ENCODE measurements around the gene LRMDA.

The LRMDA gene

GRCh38 chr10:76336213-76336963, 905.0 kb downstream of the LRMDA start:
- TF ChIP-seq EGR1 (IDR thresholded peaks at IDR 0.05) (no peak), CREB1 (IDR thresholded peaks at IDR 0.05; ENCODE audit: low read depth) (no peak), TCF12 (IDR thresholded peaks at IDR 0.05; ENCODE audit: low read depth) (no peak), RAD21 (IDR thresholded peaks at IDR 0.05; ENCODE audit: low read depth) (no peak), EP300 (IDR thresholded peaks at IDR 0.05; ENCODE audit: borderline replicate concordance) (no peak)

DNA sequence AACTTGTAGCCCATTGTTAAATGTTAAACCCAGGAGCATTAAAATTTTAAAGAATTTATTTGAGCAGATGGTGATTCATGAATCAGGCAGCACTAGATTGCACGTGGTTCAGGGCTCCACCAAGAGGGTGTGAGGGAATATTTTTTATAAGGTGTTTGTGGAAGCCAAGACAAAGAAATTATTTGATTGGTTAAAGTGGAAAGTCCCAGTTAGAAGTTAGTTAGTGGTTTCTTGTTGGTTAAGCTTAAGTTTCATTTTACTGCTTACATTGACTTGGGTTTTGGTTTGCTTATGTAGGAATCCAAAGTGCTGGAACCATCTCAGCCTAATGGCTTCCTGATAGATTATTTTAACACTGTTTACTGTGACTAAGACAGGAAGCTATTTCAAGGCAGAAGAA, 906.2 kb downstream of the LRMDA start:
- TF ChIP-seq TAF1 (IDR thresholded peaks at IDR 0.05; ENCODE audit: low read depth) (no peak), NFIC (IDR thresholded peaks at IDR 0.05) (no peak), FOXM1 (IDR thresholded peaks at IDR 0.05; ENCODE audit: borderline replicate concordance, low read depth) (no peak), MAX (IDR thresholded peaks at IDR 0.05) (no peak), TEAD4 (IDR thresholded peaks at IDR 0.05) (no peak)

DNA sequence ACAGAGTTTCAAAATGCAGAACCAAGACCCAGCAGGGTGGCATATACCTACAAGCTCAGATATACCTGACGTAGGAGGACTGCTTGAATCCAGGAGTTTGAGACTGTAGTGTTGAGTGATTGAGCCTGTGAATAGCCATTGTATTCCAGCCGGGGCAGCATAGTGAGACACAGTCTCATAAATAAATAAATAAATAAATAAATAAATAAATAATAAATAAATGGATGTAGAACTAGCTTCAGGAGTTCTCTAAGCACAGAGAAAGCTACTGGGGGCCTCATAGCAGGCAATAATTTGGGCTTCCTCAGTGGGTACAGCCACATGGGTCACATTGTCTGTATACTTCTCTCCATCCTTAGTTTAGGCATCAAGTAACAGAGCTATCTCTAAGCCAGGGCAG, 906.8 kb downstream of the LRMDA start:
- TF ChIP-seq, protein P1, sequence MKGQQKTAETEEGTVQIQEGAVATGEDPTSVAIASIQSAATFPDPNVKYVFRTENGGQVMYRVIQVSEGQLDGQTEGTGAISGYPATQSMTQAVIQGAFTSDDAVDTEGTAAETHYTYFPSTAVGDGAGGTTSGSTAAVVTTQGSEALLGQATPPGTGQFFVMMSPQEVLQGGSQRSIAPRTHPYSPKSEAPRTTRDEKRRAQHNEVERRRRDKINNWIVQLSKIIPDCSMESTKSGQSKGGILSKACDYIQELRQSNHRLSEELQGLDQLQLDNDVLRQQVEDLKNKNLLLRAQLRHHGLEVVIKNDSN (IDR thresholded peaks at IDR 0.05): no peak
- no peak for TF ChIP-seq NFIC (IDR thresholded peaks at IDR 0.05)
- no peak for TF ChIP-seq EP300 (IDR thresholded peaks at IDR 0.05; ENCODE audit: borderline replicate concordance)
- no peak for TF ChIP-seq CREB1 (IDR thresholded peaks at IDR 0.05; ENCODE audit: low read depth)
- TF ChIP-seq FOXM1 (IDR thresholded peaks at IDR 0.05; ENCODE audit: borderline replicate concordance, low read depth): no peak
- no peak for TF ChIP-seq MAX (IDR thresholded peaks at IDR 0.05)
- TF ChIP-seq YY1 (IDR thresholded peaks at IDR 0.05; ENCODE audit: low read depth): no peak
- TF ChIP-seq EGR1 (IDR thresholded peaks at IDR 0.05): no peak
- TF ChIP-seq REST (IDR thresholded peaks at IDR 0.05; ENCODE audit: low read depth): no peak
- TF ChIP-seq ZBTB7A (IDR thresholded peaks at IDR 0.05; ENCODE audit: low read depth): no peak
- no peak for TF ChIP-seq TEAD4 (IDR thresholded peaks at IDR 0.05)
- no peak for TF ChIP-seq RAD21 (IDR thresholded peaks at IDR 0.05; ENCODE audit: low read depth)
- no peak for TF ChIP-seq TCF12 (IDR thresholded peaks at IDR 0.05; ENCODE audit: low read depth)

DNA sequence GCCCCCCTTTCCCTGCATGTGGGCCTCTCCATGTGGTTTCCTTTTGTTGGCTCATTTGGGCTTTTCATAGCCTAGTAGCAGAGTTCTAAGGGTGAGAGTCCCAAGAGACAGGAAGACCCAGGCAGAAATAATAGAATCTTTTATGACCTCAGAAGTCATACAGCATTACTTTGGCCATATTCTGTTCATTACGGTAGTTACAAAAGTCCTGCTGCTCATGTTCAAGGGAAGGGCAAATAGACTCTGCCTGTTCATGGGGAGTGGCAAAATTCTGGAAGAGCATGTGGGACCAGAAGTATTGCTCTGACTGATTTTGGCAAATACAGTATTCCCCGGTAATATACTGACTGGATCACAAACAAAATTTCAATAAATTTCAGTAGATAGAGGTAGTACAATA, 910.3 kb downstream of the LRMDA start:
- no peak for TF ChIP-seq TCF12 (IDR thresholded peaks at IDR 0.05; ENCODE audit: low read depth)
- no peak for TF ChIP-seq EP300 (IDR thresholded peaks at IDR 0.05; ENCODE audit: borderline replicate concordance)
- TF ChIP-seq, protein P1 (IDR thresholded peaks at IDR 0.05): no peak
- no peak for TF ChIP-seq ZBTB7A (IDR thresholded peaks at IDR 0.05; ENCODE audit: low read depth)
- TF ChIP-seq TEAD4 (IDR thresholded peaks at IDR 0.05): no peak
- no peak for TF ChIP-seq MAX (IDR thresholded peaks at IDR 0.05)
- TF ChIP-seq NFIC (IDR thresholded peaks at IDR 0.05): no peak
- no peak for TF ChIP-seq YY1 (IDR thresholded peaks at IDR 0.05; ENCODE audit: low read depth)
- no peak for TF ChIP-seq RAD21 (IDR thresholded peaks at IDR 0.05; ENCODE audit: low read depth)
- TF ChIP-seq CEBPB (IDR thresholded peaks at IDR 0.05): no peak
- no peak for TF ChIP-seq REST (IDR thresholded peaks at IDR 0.05; ENCODE audit: low read depth)
- TF ChIP-seq FOXM1 (IDR thresholded peaks at IDR 0.05; ENCODE audit: borderline replicate concordance, low read depth): no peak
- TF ChIP-seq TAF1 (IDR thresholded peaks at IDR 0.05; ENCODE audit: low read depth): no peak
- TF ChIP-seq EGR1 (IDR thresholded peaks at IDR 0.05): no peak
- TF ChIP-seq CREB1 (IDR thresholded peaks at IDR 0.05; ENCODE audit: low read depth): no peak

- TF ChIP-seq NFIC (IDR thresholded peaks at IDR 0.05) (no peak), MAX (IDR thresholded peaks at IDR 0.05) (no peak), REST (IDR thresholded peaks at IDR 0.05; ENCODE audit: low read depth) (no peak), FOXM1 (IDR thresholded peaks at IDR 0.05; ENCODE audit: borderline replicate concordance, low read depth) (no peak), ZBTB7A (IDR thresholded peaks at IDR 0.05; ENCODE audit: low read depth) (no peak), EP300 (IDR thresholded peaks at IDR 0.05; ENCODE audit: borderline replicate concordance) (no peak), TEAD4 (IDR thresholded peaks at IDR 0.05) (no peak), YY1 (IDR thresholded peaks at IDR 0.05; ENCODE audit: low read depth) (no peak), RAD21 (IDR thresholded peaks at IDR 0.05; ENCODE audit: low read depth) (no peak), EGR1 (IDR thresholded peaks at IDR 0.05) (no peak), CREB1 (IDR thresholded peaks at IDR 0.05; ENCODE audit: low read depth) (no peak)
- TF ChIP-seq, protein P1 (IDR thresholded peaks at IDR 0.05): no peak
These were observed 911.6 kb downstream of the LRMDA start for GRCh38 chr10:76342996-76343395.

All from Ishikawa (cell line).